ENCODE data around the gene FLT1.

The FLT1 gene

DNA sequence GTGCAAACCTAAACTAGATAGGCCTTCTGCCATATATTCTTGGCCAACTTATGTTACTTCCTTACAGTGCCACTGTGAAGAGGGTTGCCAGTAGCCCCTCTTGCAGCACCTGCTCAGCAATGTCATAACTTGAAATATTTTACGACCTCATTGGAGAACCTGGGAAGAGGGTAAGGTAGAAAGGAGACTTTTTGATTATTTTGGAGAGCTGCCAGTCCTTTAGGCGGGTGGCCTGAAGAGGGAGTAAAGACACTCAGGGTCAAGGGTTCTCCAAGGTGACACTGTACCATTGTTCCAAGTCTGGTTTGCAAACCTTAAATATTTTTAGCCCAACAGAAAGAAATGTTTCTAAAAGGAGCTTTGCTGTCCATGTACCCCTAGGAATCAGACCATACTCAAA lies 118.3 kb downstream of the FLT1 start:
- TF ChIP-seq, protein P1, sequence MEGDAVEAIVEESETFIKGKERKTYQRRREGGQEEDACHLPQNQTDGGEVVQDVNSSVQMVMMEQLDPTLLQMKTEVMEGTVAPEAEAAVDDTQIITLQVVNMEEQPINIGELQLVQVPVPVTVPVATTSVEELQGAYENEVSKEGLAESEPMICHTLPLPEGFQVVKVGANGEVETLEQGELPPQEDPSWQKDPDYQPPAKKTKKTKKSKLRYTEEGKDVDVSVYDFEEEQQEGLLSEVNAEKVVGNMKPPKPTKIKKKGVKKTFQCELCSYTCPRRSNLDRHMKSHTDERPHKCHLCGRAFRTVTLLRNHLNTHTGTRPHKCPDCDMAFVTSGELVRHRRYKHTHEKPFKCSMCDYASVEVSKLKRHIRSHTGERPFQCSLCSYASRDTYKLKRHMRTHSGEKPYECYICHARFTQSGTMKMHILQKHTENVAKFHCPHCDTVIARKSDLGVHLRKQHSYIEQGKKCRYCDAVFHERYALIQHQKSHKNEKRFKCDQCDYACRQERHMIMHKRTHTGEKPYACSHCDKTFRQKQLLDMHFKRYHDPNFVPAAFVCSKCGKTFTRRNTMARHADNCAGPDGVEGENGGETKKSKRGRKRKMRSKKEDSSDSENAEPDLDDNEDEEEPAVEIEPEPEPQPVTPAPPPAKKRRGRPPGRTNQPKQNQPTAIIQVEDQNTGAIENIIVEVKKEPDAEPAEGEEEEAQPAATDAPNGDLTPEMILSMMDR (IDR thresholded peaks at IDR 0.05; ENCODE audit: extremely low read depth, missing control alignments), result no peak

DNA sequence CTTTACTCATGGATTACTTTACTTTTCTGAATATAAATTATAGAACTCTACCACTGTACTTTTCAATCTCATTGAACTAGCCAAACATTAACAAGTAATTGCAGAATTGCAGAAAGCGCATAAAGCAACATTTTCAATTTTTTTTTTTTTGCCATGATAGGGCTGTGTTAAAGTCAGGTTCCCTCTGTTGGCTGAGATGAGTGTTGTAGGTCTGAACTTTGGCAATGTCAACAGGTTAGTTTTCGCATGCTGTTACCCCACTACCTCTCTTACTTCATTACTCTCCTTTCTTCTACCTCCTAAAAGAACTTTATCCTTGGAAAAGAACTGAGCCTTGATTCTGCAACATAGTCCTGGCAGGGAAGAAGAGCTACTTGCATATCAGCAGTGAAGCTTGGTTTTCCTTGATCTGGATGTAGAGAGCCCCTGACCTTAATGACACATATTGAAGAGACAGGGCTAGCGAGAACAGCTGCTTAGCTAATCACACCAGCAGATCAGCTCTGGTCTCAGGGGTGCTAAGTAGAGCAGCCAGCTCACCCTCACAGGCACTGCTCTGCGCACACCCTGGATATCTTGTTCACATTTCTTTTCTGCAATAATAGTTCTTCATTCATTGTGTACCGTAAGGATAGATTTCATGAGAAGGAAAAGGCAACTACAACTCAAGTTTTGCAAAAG lies 119.5 kb downstream of the FLT1 start:
- DNase-seq (ENCODE audit: low spot score), result no peak
- TF ChIP-seq, protein P1 (IDR thresholded peaks at IDR 0.05; ENCODE audit: extremely low read depth, missing control alignments), result no peak

More for the DNA sequence above, 118.3 kb downstream of the FLT1 start:
- DNase-seq (ENCODE audit: low spot score), result no peak

DNA sequence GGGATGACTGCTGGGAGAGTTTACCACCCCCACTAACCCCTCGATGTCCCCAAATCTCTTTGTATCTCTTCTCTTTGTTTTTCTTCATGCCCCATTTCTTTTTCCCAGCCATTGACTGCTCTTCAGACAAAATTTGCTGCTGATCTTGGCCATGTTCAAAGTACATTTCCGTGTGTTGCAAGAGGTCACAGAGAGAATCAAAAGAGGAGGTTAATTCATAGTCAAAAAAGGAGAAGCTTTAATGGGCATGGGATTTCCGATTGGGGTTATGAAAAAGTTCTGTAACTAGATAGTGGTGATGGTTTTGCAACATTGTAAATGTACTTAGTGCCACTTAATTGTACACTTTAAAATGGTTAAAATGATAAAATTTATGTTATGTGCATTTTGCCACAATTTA lies 121.1 kb downstream of the FLT1 start:
- TF ChIP-seq, protein P1 (IDR thresholded peaks at IDR 0.05; ENCODE audit: extremely low read depth, missing control alignments), result no peak

DNA sequence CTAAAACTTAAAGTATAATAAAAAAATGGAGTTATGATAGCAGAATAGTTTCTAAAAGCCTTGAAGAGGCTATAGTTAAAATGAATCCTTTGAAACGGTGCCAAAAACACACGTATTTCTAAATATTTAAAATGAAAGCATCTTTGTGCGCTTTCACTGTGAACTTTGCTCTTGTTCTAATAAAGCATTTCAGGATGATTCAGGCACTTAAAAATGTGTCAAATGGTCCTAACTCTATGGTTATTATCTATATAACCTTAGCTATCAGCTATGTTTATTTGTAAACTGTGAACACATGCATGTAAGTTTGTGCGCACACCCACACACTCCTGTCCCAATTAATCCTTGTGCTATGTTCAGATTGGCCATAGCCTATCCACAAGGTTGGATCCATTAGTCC lies 124.5 kb downstream of the FLT1 start:
- TF ChIP-seq, protein P1 (IDR thresholded peaks at IDR 0.05; ENCODE audit: extremely low read depth, missing control alignments), result no peak
- DNase-seq (ENCODE audit: low spot score), result no peak

More for the DNA sequence above, 121.1 kb downstream of the FLT1 start:
- no peak for DNase-seq (ENCODE audit: low spot score)

DNA sequence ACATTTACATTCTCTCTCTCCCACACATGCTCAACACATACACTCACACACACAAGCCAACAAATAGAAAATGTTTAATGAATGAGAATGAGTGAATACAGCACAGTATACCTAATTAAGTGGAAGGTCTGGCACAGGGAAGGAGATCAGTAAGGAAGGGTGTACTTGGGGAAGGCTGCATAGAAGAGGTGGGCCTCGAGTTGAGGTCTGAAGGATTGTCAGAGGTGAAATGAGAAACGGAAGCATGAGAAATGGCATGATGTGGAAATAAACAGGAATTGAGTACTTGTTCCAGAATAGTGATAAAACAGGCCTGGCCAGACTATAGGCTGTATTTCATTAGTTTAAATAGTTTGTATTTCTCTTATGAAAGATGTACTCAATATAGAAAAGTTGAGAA lies 136.2 kb downstream of the FLT1 start:
- DNase-seq (ENCODE audit: low spot score), result no peak
- TF ChIP-seq, protein P1 (IDR thresholded peaks at IDR 0.05; ENCODE audit: extremely low read depth, missing control alignments), result no peak

DNA sequence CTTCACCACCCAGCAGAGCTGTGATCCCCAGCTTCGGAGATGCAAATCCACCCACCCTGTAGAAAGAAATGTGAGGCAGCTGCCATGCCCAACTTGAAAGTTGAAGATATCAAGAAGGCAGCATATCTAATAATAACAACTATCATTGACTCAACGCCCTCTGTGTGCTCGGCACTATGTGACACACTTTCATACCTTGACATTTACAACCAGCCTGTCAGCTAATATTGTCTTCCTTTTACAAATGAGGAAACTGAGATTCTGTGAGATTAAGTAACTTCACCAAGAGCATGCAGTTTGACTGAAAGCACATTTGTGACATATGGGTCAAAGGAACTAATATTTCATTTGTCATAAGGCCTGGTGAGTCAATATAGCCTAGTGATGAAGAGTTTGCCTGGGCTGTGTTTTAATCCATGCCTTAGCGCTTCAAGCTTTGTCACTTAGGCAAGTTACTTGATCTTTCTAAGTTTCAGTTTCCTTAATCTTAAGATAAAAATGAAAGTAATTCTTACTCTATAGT lies 137.0 kb downstream of the FLT1 start:
- DNase-seq (ENCODE audit: low spot score), result no peak
- TF ChIP-seq, protein P1 (IDR thresholded peaks at IDR 0.05; ENCODE audit: extremely low read depth, missing control alignments), result no peak

DNA sequence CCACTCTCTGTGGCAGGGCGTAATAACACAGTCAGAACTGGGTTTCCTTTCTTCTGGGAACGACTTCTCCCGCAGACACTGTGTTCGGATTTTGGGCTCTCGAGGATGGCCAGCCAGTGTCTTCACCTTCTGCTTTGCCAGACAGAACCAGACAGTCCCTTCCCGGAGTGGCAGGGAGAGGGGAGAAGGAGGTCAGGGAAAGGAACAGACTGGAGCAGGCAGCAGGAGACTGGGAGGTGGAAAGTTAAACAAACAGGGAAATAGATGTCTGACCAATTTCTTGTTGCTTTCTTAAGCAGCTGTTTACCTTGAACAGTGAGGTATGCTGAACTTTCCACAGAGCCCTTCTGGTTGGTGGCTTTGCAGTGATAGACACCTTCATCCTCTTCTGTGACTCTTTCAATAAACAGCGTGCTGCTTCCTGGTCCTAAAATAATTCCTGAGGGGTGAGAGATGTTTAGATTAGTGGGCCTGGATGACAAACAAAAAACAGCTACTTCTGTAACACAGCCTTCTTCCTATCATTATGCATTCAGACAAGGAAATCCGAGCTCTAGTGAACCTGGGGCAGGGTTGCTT lies 137.6 kb downstream of the FLT1 start:
- TF ChIP-seq, protein P1 (IDR thresholded peaks at IDR 0.05; ENCODE audit: extremely low read depth, missing control alignments), result no peak
- no peak for DNase-seq (ENCODE audit: low spot score)
